Breast epithelium (tissue), 3 donors: ENCODE results near the gene GCC2.

ENCODE experiments used
- CTCF ChIP-seq, 3 donors: fragments of 450-650 bp; IDR thresholded peaks; one replicate each; pipeline ENCODE4 v1.5.1; 2016 to 2017; ENCODE audit warnings: antibody characterized with exemption in 3 of 3, mild to moderate bottlenecking in 3 of 3, moderate library complexity in 3 of 3
- POLR2AphosphoS5 ChIP-seq, 3 donors: sonication (generic); formaldehyde crosslinking; IDR thresholded peaks; one replicate each; pipeline ENCODE4 v1.6.1; 2017; ENCODE audit warnings: antibody characterized with exemption in 3 of 3

- TF ChIP-seq POLR2AphosphoS5 (IDR thresholded peaks at IDR 0.05) (no peak), CTCF (IDR thresholded peaks at IDR 0.05) (no peak)
Measured at GRCh38 chr2:108404784-108405397, 44.1 kb upstream of the GCC2 start.
